GM12892 (cell line): ENCODE measurements around the gene UBE2E3.

ENCODE experiments used
- POLR2A ChIP-seq: IDR thresholded peaks from 2 replicates; pipeline ENCODE4 v1.6.1; 2011; ENCODE audit warnings: low read depth, low read length, control low read depth
- POLR2AphosphoS5 ChIP-seq: IDR thresholded peaks from 2 replicates; pipeline ENCODE4 v1.6.1; 2011; ENCODE audit warnings: low read depth, low read length, control low read depth
- TAF1 ChIP-seq: IDR thresholded peaks from 2 replicates; pipeline ENCODE4 v1.6.1; 2011; ENCODE audit warnings: low read depth, mild to moderate bottlenecking, control low read depth, low read length, borderline replicate concordance

DNA sequence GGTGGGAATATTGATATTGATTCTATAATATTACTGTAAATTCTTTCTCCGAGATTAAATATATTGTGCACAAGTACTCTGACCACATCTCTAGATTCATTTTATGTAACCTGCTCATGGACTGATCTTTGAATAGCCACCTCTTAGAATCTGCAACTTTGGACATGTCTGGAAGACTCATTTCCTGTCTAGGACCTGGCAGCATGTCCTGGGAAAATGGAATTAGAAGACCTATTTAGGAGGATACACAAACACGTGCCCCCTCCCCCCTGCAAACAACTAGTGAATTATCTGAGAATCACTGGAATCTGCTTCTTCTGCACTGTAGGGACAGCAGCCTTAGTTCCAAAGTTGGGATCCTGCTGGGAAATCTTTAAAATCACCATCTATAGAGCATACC lies 94.1 kb downstream of the UBE2E3 start:
- TF ChIP-seq TAF1 (no peak), POLR2A (no peak), POLR2AphosphoS5 (no peak)
